D721Med (cell line): ENCODE data around the gene GRPEL1.

ENCODE experiments used
- DNase-seq: peaks from one replicate; pipeline ENCODE4 v3.0.0; 2011; ENCODE audit warnings: low spot score; ENCODE audit not compliant: insufficient read length
- FAIRE-seq: peaks from 2 replicates; lab custom pipeline; 2011; peaks lifted over from hg19 to GRCh38; lab: Jason Lieb, UNC
- CTCF ChIP-seq: IDR thresholded peaks from 2 replicates; pipeline ENCODE4 v1.5.1; 2012; ENCODE audit warnings: mild to moderate bottlenecking, control low read depth; ENCODE audit not compliant: insufficient read depth; ENCODE audit errors: missing control alignments

Gene GRPEL1

GRCh38 chr4:7050481-7051143 lies 17.3 kb downstream of the GRPEL1 start:
- no peak for TF ChIP-seq CTCF
- no peak for DNase-seq
- FAIRE-seq, result no peak

- no peak for TF ChIP-seq CTCF
- DNase-seq (no peak), FAIRE-seq (no peak)
Measured at GRCh38 chr4:7049739-7050138, 18.1 kb downstream of the GRPEL1 start.

- DNase-seq, result no peak
- no peak for FAIRE-seq
- no peak for TF ChIP-seq CTCF
Measured at GRCh38 chr4:7049295-7049694, 18.6 kb downstream of the GRPEL1 start.

GRCh38 chr4:7048642-7049041 lies 19.2 kb downstream of the GRPEL1 start:
- TF ChIP-seq CTCF, result no peak
- FAIRE-seq, result no peak
- DNase-seq, result no peak

- FAIRE-seq (no peak), DNase-seq (no peak)
- no peak for TF ChIP-seq CTCF
Measured at GRCh38 chr4:7046971-7047370, 20.9 kb downstream of the GRPEL1 start.

GRCh38 chr4:7045961-7046921 lies 21.6 kb downstream of the GRPEL1 start:
- no peak for DNase-seq
- TF ChIP-seq CTCF, result no peak
- FAIRE-seq, result no peak

GRCh38 chr4:7045553-7045952 lies 22.3 kb downstream of the GRPEL1 start:
- no peak for DNase-seq
- no peak for FAIRE-seq

More at GRCh38 chr4:7045553-7045952, 22.3 kb downstream of the GRPEL1 start:
- no peak for TF ChIP-seq CTCF
